HFFc6 (cell line): Measurements from ENCODE around the gene KIF25. TPM values are rescaled to one million over a fixed set of nuclear protein-coding genes. Genes with fewer than 3 reads are reported as not detected.

Experiments
- DNase-seq: peaks from one replicate; pipeline ENCODE4 v3.0.0-alpha.2; 2018
- H3K27ac Mint-ChIP-seq: 2 replicates; pipeline ENCODE4 v1.8.0; 2020; ENCODE audit warnings: mild to moderate bottlenecking, mixed read lengths
- H3K27me3 Mint-ChIP-seq: 2 replicates; pipeline ENCODE4 v1.8.0; 2021; ENCODE audit warnings: mild to moderate bottlenecking, moderate library complexity, mixed read lengths; ENCODE audit not compliant: insufficient read depth
- H3K36me3 Mint-ChIP-seq: 2 replicates; pipeline ENCODE4 v1.8.0; 2021; ENCODE audit warnings: low read depth, mixed read lengths
- H3K4me1 Mint-ChIP-seq: 2 replicates; pipeline ENCODE4 v1.8.0; 2020; ENCODE audit warnings: low read depth, mixed read lengths
- H3K4me3 Mint-ChIP-seq: 2 replicates; pipeline ENCODE4 v1.8.0; 2020; ENCODE audit warnings: mild to moderate bottlenecking, moderate library complexity, mixed read lengths
- H3K9me3 Mint-ChIP-seq: 2 replicates; pipeline ENCODE4 v1.8.0; 2020; ENCODE audit warnings: mild to moderate bottlenecking, mixed read lengths
- total RNA-seq, 6 experiments: library from RNA; stranded (reverse); fragmentation: NEBNext Ultra II Directional; extraction: Animal tissue kit (Norgen Biotek cat#: 25700); gene quantifications; 2 replicates in 1 of 6; 3 replicates in 5 of 6; pipeline ENCODE4 v1.2.3, GENCODE V29; 2021
- TF ChIP-seq, protein P1 (sequence below): fragments of 200-600 bp; sonication (generic); IDR thresholded peaks from 2 replicates; pipeline ENCODE4 v1.5.0; 2021; ENCODE audit warnings: antibody characterized with exemption, mild to moderate bottlenecking

The KIF25 gene
- total RNA-seq, 6 experiments from 2014 or later = not detected

DNA sequence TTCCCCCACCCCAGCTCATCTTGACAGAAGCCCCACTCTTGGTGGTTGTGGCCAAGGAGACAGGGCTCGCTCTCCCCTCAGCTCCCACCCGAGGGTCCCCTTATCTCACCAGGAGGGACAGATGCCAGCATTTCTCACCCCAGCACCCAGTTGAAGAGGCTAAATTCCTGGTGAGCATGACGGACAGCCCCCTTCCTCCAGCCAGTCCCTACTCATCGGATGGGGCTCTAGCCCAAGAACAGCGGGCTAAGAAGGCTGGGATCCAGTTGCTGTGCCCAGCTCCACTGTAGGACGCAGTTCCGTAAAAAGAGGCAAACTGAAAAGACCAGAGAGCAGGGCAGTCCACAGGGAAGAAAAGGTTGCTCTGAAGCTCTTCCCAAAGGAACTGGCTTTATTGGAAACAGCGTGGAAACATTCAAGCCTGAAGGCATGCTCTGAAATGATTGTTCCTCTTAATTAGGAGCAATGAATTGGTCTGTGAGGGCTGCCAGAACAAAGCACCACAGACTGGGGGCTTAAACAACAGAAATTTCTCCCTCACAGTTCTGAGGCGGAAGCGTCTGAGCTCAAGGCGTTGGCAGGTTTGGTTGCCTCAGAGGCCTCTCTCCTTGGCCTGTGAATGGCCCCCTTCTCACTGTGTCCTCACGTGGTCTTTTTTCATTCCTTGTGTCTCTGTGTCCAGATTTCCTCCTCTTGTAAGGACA lies 17.9 kb upstream of the KIF25 start:
- Mint-ChIP-seq H3K4me3 (no peak overlapping the region), H3K36me3 (no peaks in the 10 kb centered on the region), H3K4me1 (peaks cover 4% of the 10 kb centered on the region; the same call in 1 of the 2 replicates), H3K27ac (no peak overlapping the region), H3K27me3 (peaks cover 10% of the 10 kb centered on the region), H3K9me3 (no peaks in the 10 kb centered on the region; the same call in 1 of the 2 replicates)
- TF ChIP-seq, protein P1, sequence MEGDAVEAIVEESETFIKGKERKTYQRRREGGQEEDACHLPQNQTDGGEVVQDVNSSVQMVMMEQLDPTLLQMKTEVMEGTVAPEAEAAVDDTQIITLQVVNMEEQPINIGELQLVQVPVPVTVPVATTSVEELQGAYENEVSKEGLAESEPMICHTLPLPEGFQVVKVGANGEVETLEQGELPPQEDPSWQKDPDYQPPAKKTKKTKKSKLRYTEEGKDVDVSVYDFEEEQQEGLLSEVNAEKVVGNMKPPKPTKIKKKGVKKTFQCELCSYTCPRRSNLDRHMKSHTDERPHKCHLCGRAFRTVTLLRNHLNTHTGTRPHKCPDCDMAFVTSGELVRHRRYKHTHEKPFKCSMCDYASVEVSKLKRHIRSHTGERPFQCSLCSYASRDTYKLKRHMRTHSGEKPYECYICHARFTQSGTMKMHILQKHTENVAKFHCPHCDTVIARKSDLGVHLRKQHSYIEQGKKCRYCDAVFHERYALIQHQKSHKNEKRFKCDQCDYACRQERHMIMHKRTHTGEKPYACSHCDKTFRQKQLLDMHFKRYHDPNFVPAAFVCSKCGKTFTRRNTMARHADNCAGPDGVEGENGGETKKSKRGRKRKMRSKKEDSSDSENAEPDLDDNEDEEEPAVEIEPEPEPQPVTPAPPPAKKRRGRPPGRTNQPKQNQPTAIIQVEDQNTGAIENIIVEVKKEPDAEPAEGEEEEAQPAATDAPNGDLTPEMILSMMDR = no peak
- DNase-seq = no peak

DNA sequence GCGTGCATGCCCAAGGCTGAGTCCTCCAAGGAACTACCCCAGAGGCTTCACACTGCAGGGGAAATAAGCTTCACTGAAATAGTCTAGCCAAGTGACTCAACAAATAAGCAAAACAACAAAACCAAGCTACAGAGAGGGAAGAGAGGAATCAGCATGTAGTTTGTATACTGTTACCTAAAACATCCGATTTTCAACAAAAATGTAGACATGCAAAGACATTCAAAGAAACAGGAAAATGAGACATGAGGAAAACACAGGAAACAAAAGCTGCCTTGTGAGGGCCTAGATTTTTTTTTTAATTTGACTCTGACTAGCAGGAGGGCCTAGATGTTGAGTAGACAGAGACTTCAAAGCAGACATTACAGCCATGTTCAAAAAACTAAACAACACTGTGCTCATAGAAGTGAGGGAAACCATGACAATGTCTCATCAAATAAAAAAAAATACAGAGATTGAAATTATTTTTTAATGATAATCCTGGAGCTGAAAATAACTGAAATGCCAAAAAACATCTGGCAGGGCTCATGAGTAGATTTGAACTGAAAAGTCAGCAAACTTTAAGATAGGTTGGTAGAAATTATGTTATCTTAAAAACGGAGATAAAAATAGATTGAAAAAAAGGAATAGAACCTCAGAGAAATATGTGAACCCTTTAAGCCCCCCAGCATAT lies 16.4 kb upstream of the KIF25 start:
- Mint-ChIP-seq H3K27ac (no peak overlapping the region), H3K36me3 (no peaks in the 10 kb centered on the region), H3K27me3 (peaks cover 12% of the 10 kb centered on the region), H3K9me3 (no peaks in the 10 kb centered on the region; the same call in 1 of the 2 replicates), H3K4me3 (no peak overlapping the region), H3K4me1 (peaks cover 6% of the 10 kb centered on the region; the same call in 1 of the 2 replicates)
- TF ChIP-seq, protein P1 = no peak
- no peak for DNase-seq

GRCh38 chr6:167981916-167982462 lies 15.5 kb upstream of the KIF25 start:
- Mint-ChIP-seq H3K9me3 (no peaks in the 10 kb centered on the region; the same call in 1 of the 2 replicates), H3K36me3 (no peaks in the 10 kb centered on the region), H3K27me3 (peaks cover 12% of the 10 kb centered on the region), H3K4me1 (peaks cover 6% of the 10 kb centered on the region; the same call in 1 of the 2 replicates), H3K27ac (no peak overlapping the region), H3K4me3 (no peak overlapping the region)
- no peak for DNase-seq
- TF ChIP-seq, protein P1 = no peak

- Mint-ChIP-seq H3K27ac (no peak overlapping the region), H3K9me3 (peaks cover 11% of the 10 kb centered on the region), H3K4me3 (no peak overlapping the region), H3K27me3 (peaks cover 7% of the 10 kb centered on the region), H3K4me1 (peaks cover 6% of the 10 kb centered on the region; the same call in 1 of the 2 replicates), H3K36me3 (peaks cover 4% of the 10 kb centered on the region; the same call in 1 of the 2 replicates)
- DNase-seq = no peak
- TF ChIP-seq, protein P1 = no peak
Observed at GRCh38 chr6:167984144-167984719, 13.2 kb upstream of the KIF25 start.

- H3K9me3 Mint-ChIP-seq = peaks cover 16% of the 10 kb centered on the region
- peaks cover 6% of the 10 kb centered on the region; the same call in 1 of the 2 replicates for H3K4me1 Mint-ChIP-seq
- H3K27me3 Mint-ChIP-seq = peaks cover 5% of the 10 kb centered on the region
- no peak overlapping the region for H3K27ac Mint-ChIP-seq
- no peak for DNase-seq
- no peak overlapping the region for H3K4me3 Mint-ChIP-seq
- H3K36me3 Mint-ChIP-seq = peaks cover 4% of the 10 kb centered on the region; the same call in 1 of the 2 replicates
- TF ChIP-seq, protein P1 = no peak
Observed at GRCh38 chr6:167984876-167985604, 12.4 kb upstream of the KIF25 start.
